GM19395 (cell line): Measurements from ENCODE around the gene DOLPP1.
"Not testable (repeated sequence)": the region's sequence is repeated elsewhere in the genome, so short reads cannot be mapped to it uniquely, and the experiment has no call there.

Source experiments
- ATAC-seq: cut with Tn5 transposase; IDR thresholded peaks from one replicate; pipeline ENCODE4 v1.9.1; 2021; ENCODE audit warnings: mild to moderate bottlenecking, moderate library complexity; ENCODE audit not compliant: unreplicated experiment

Gene DOLPP1, protein sequence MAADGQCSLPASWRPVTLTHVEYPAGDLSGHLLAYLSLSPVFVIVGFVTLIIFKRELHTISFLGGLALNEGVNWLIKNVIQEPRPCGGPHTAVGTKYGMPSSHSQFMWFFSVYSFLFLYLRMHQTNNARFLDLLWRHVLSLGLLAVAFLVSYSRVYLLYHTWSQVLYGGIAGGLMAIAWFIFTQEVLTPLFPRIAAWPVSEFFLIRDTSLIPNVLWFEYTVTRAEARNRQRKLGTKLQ

DNA sequence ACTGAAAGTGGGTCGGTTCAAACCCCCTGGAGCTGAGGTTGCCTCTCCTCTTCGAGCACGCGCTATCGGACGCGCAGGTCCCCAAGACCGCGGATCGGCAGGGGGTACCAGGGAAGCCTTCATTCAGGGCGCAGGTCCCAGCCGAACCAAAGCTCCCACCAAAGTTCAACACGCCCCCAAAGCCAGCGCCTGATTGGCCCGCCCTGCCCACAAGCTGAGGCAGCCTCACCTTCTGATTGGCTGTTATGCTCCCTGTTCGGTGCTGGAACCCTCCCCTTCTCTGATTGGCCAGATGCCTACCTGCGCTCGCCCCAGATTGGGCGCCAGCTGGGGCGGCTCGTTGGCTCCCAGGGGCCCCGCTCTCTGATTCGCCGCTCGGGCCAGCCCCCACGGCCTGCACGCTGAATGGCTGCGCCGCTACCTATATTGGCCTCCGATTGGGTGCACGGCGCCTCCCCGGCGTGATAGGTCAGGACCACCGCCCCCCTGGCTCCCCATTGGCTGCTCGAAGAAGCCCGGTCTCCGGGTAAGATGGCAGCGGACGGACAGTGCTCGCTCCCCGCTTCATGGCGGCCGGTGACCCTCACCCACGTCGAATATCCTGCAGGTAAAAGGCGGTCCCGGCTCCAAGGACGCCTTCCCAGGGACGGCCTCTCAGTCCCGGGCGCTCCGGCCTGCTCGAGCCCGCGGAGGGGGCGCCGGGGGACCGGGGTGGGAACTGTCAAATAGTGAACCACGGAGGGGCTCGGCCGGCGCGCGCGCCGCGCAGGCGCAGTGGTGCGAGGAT lies at the start of gene DOLPP1:
TSS of gene DOLPP1 (plus strand) at position 511 of the 787 bp plus-strand sequence. CDS start at position 532, 21 bp downstream.
- peak; percentile 93 for ATAC-seq

DNA sequence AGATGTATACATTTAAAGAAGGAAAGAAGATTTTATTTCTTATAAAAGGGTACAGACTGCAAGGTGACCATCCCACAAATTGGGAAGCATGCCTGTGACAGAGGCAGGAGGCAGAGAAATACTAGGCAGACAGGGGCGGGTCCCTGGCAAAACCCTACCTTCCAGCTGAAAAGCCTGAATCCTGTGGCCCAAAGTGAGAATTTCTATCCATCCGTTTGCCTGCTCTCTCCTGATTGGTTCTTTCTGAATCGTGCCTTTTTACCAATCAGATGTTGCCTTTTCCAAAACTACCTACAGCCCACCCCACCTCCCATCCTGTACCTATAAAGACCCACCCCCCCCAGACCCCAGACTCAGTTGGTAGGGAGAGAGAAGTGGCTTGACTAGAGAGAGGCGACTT lies 49.4 kb upstream of the DOLPP1 start:
- no peak for ATAC-seq

DNA sequence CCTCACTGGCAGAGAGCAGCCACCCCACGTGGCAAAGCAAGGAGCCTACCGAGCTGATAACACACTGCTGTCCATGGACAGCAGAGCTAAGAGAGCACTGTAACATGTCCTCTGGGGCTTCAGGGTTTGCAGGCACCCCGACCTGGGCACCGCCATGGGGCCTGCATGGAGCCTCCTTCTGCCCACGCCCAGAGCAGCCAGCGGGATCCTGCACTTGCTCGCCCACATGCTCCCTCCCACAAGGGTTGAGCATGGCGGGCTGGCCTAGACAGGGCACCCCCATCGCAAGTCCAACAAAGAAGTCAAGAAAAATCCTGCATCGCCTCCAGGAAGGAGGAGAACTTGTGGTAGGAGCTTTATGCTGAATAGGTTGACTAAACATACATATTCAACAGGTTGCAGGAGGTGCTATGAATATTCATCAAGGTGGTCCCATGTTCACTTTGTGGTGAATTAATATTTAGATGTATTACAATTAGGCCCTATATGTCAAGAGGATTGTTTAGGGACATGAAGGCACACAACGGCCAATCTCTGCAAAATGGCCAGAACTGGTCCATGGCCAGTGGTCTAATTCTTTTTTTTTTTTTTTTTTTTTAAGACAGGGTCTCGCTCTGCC lies 48.3 kb upstream of the DOLPP1 start:
- no peak for ATAC-seq

DNA sequence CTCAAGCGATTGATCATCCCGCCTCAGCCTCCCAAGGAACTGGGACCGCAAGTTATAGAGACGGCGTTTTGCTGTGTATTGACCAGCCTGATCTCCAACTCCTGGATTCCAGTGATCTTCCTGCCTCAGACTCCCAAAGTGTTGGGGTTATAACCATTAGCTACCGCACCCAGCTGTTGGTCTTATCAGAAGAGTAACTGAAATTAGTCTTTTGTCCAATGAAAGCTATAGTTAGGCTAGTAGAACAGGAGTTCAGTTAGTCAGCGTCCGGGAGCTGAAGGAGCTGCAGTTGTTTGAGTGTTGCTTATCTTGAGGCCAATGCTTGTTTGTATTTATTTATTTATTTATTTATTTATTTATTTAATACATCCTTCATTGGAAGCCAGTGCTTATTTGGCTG lies 47.7 kb upstream of the DOLPP1 start:
- no peak for ATAC-seq

DNA sequence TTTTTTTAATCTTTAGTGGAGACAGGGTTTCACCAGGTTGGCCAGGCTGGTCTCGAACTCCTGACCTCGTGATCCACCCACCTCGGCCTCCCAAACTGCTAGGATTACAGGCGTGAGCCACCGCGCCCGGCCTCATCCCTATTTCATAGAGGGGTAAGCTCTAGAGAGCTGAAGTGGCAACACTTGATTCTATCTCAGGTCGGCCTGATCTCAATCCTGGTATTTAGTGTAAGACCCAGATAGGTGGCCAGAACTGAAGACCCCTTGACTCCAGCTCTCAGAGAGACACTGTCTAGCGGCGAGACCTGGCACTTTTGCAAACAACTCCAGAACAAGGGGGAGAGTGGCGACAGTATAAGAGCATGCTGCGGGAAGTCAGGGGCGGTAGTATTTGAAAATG lies 45.1 kb upstream of the DOLPP1 start:
- not testable (repeated sequence) for ATAC-seq

DNA sequence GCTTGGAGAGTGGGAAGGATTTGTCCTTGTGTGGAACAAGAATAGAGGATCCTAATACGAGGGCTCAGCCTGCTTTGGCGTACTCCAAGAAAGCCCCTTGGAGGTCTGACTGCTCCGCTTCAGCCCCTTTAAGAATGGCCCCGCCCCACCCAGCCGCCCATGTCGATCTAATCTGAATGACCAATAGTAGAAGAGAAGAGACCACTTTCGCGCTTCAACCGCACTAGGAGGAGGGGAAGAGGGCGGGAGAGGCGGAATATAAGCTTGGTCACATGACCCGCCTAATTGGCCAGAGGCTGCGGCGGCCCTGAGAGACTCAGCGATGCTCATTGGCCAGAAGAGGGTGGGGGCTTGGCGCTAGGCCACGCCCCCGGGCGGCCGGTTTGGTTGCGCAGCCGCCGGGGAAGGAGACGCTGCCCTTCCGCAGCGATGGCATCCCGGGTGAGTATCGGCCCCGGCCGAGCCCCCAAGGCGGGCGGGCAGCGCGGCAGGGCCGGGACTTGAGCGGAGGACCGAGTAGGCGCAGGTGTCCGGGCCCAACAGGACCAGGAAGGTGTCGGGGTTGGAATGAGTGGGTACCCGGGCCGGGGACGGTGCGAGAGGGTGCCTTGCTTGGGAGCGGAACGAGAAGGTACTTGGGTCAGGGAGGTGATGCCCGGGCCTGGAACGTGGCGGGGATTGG lies 44.5 kb upstream of the DOLPP1 start, which contains the start of gene MIGA2:
TSS of gene MIGA2 (plus strand) at position 386 of the 682 bp plus-strand sequence. CDS start 3,969 bp downstream, outside the sequence.
- ATAC-seq = peak; percentile 93

DNA sequence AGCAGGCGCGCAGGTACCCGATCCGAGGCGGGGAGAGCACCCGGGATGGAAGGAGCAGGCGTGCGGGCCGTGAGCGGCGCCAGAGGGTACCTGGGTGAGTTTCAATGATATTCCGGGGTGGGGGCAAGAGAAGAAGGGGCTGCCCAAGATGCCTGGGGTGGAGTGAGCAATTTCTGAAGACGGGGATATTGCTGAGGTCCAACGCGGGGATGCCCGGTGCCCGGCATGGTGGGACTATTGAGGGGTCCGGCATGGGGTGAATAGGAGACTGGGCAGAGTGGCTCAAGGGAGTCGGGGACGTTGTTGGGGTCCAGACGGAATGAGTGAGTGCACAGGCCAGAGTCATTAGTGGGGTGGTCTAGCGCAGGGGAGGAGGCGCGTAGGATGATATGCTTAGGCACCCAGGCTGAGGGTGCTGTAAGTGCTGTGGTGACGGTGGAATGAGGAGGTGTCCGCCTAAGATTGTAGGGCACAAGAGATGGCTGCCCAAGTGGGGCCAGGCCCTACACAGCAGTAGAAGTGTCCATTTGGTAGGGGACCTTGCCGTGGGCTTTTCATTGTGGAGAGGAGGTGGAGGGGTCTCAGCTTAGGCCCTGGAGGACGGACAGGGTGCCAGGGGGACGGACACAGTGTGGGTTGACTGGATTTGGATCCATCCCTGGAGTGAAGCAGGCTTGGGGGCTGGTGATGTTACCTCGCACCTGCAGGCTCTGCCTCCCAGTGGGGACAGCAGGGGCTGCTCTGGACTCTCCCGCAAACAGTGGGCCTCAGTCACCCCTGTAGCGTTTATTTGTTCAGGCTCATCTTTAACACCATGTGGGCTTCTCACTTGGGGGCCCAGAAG lies 43.8 kb upstream of the DOLPP1 start:
- ATAC-seq = no peak

DNA sequence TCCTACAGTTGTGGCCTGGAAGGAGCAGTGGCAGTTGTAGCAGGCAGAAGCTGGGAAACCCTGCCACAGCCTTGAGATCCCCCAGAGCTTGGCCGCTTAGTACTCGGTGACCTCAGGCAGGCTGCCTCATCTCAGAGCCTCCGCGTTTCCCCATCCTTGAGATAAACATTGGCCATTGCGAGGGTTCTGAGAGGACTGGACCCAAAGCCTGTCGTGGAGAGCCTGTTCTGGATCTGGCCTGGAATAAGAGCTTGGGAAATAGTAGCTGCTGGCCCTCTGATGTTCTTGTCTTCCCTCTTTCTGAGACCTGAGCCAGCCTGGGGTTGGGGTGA lies 43.2 kb upstream of the DOLPP1 start:
- no peak for ATAC-seq

DNA sequence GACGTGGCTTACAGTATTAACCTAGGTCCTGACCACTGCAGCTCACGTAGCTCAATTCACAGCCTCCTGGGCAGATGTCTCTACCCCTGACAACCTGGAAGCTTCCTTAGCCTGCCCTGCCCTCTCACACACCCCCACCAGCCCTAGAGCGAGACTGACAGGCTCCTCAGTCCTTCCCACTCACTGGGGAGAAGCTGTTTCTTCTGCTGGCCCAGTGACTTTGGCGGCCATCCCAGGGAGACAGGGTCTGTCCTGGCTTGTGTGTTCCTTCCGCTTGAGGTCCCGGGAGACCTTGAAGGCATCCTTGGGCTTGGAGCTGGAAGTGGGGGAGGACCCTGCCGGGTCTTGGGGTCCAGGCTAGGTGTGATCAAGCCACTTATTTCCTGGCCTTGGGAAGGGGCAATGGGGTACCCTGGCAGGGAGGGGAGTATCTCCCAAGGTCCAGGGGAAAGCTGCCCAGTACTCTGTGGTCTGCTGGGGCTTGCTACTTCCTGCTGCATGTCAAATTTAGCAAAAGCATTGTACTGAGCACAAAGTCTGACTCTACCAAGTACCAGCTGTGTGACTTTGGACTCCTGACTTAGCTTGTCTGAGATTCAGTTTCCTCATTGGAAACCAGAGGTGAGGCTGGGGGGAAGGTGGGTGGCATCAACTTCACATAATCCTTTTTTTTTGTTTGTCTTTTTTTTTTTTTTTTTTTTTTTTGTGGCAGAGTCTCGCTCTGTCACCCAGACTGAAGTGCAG lies 42.6 kb upstream of the DOLPP1 start:
- no peak for ATAC-seq

DNA sequence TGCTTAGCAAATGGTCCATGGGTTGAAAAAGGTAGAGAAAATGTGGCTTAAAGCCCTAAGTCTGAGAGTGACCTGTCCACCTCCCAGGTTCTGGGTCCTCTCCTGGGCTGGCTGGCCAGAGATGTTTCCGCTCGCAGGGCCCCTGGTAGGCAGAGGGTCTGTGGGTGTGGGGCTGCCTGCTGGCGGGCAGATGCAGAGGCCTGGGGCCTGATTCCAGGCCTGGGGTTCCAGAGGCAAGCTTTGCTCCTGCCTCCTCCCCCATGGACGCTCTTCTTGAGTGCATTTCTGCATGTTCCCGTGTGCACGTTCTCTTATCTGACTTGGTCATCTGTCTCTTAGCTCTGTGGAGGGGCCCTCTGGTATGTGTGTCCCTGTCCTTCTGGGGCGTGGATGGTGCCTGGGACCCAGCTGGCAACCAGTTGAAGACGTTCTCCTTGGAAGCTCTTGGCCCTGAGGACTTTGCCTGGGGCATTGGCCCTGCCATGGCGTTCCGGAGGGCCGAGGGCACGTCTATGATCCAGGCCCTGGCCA lies 40.7 kb upstream of the DOLPP1 start:
- no peak for ATAC-seq

DNA sequence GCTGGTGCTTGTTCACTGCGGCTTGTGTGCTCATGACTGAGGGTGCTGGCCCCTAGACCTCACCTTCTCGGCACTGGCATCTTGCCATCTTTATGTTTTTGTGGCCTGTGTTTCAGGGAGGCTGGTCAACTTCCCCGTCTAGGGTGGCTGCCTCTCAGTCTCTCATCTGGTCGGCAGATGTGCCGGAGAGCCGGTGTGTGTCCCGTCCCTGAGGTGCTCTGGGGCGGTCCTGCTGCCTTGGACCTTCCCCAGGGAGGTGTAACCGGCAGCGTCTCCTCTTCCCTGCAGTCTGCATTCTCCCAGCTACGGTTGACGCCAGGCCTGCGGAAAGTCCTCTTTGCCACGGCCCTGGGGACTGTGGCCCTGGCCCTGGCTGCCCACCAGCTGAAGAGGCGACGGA lies 38.9 kb upstream of the DOLPP1 start:
- ATAC-seq = no peak

DNA sequence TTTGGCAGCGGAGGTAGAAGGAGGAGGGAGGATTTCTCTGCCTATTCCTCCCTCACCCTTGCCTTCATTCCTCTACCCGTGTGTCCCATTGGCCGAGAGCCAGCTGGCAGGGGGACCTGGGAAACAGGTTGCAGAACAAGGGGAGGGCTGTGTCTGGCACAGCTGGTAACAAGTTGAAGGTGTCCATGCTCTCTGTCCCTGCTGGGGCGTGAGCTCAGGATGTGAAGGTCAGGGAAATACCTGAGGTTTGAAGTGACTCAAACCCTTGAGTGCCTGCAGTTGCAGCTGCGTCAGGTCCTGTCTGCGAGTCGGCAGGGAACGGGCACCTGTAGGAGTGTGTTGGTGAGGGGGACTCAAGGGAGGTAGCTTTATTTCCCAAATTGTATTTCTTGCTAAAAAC lies 28.3 kb upstream of the DOLPP1 start:
- ATAC-seq = no peak

DNA sequence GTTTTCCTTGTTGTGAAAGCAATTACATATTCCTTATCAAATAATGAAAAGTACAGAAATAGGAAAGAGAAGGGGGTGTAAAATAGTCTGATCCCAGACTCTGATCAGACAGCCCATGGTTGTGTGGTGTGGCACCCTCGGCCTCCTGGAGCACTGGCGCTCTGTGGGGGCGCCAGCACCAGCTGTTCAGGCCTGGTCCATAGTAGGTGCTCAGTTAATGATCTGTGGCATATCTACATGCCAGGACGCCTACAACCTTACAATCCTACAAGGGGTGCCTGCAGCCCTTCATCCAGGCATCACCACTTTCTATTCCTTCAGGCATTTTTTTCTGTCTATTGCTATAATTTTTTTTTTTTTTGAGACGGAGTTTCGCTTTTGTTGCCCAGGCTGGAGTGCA lies 27.9 kb upstream of the DOLPP1 start:
- ATAC-seq = no peak

DNA sequence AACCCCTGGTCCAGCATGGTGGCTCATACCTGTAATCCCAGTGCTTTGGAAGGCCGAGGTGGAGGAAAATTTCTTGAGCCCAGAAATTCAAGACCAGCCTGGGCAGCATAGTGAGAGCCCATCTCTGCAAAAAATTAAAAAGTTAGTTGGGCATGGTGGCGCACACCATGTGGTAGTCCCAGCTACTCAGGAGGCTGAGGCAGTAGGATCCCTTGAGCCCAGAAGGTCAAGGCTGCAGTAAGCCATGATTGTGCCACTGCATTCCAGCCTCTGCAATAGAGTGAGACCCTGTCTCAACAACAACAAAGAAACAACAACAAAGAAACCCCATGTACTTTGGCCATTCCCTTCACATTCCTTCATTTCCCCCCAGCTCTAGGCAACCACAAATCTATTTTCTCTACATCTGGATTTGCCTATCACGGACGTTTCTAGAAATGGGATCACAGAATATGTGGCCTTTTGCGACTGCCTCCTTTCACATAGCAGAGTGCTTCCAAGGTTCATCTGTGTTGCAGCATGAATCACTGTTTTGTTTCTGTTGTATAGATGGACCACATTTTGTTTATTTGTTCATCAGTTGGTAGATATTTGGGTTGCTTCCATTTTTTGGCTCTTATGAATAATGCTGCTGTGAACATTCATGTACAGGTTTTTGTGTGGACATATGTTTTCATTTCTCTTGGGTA lies 26.6 kb upstream of the DOLPP1 start:
- no peak for ATAC-seq

DNA sequence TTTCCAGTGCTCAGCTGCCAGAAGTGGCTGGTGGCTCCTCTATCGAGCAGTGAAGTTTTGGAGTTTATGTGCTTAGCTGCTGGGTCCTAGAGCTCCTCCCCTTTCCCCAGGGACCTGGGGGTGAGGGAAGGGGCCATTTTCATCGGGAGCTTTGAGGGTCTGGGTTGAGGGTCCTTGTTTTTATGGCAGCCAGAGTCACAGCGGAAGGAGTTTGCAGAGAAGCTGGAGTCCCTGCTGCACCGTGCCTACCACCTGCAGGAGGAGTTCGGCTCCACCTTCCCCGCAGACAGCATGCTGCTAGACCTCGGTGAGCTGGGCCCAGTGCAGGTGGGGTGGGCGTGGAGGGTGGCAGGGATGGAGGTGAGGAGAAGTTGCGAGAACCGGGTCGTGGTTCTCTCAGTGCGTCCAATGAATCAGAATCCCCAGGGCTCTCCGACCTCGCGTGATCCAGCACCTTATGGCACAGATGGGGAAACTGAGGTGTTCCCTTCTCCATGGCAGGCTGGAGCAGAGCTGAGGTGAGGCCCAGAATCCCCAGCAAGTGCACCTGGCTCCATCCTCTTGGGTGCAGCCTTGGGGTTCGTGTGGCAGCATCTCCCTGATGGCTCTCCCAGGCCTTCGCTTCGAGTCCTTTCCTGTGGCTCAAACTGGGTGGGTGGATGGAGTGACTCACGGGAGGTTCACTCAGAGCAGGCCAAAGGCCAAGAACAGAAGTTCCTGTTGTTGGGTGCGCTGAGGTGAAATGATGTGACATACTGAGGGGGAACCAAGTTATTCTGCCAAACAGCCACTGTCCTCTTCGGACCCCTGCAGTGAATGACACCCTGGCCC lies 21.7 kb upstream of the DOLPP1 start:
- ATAC-seq = no peak

DNA sequence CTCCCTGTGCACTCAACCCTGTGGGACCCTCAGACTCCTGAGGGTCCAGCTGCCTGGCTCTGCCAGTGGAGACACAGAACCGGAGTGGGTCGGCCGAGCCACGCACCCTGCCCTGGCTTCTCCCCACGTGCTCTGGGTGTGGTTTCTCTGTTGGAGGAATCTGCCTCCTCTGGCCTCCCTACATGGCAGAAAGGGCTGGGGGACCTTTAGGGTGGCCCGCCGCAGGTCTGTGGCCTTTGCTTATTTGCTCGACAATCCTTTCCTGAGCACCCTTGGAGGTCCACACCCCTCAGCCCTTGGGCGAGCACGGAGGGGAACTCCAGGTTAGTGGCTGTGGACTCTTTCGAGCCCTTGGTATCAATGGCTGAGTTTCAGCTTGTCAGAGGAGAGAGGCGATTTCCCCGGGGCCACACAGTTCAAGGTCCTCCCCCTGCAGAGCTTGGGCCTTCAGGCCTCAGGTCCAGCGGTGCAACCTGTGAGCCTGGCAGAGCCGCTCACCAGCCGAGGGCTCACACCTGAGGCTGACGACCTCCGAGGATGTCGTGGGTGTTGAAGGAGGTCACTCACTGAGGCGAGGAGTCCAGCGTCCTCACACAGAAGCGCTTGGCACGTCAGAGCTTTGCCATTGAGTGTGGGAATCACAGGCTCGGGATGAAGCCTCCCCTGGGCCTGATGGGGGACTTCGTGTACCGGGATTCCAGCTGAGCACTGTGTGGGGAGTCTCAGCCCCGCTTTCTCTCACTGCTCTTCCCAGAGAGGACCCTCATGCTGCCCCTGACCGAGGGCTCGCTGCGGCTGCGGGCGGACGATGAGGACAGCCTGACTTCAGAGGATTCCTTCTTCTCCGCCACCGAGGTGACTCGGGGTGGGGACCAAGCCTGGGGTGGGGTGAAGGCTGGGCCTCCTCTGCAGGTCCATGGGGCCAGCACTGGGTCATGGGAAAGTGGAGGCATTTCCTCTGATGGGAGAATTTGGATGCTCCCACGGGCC lies 20.8 kb upstream of the DOLPP1 start:
- ATAC-seq = no peak

DNA sequence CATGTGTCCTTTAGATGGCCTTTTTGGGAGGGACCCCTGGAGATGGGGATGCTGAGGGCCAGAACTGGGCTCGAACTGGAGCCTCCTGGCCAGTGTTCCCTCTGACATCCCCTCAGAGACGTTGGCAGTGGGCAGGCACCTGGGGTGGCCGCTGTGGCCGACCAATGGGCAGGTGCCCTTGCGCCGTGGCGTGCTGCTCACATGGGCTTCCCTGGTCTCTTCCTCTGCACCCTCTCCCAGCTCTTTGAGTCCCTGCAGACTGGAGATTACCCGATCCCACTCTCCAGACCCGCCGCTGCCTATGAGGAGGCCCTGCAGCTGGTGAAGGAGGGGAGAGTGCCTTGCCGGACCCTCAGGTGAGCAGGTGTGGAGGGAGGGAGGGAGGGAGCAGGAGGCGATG lies 19.9 kb upstream of the DOLPP1 start:
- no peak for ATAC-seq
